T-helper 2 cell treated with Interferon-gamma antibody and Interleukin-4, amounts not matched to agents 5 μg/mL and 100 μg/mL, for 36 hours (primary cell): Measurements from ENCODE around the gene ATP8A2.

Experiments
- DNase-seq: peaks from one replicate; pipeline ENCODE4 v3.0.0; 2021; ENCODE audit warnings: low spot score
- H3K27ac Mint-ChIP-seq: one replicate; pipeline ENCODE4 v1.8.0; 2021; ENCODE audit warnings: mild to moderate bottlenecking, mixed read lengths
- H3K27me3 Mint-ChIP-seq: one replicate; pipeline ENCODE4 v1.8.0; 2021; ENCODE audit warnings: low read depth, mixed read lengths
- H3K36me3 Mint-ChIP-seq: one replicate; pipeline ENCODE4 v1.8.0; 2021; ENCODE audit warnings: low read depth, mixed read lengths
- H3K4me1 Mint-ChIP-seq: one replicate; pipeline ENCODE4 v1.8.0; 2021; ENCODE audit warnings: low read depth, mixed read lengths
- H3K4me3 Mint-ChIP-seq: one replicate; pipeline ENCODE4 v1.8.0; 2022; ENCODE audit warnings: mild to moderate bottlenecking, moderate library complexity, mixed read lengths
- H3K9me3 Mint-ChIP-seq: one replicate; pipeline ENCODE4 v1.8.0; 2021; ENCODE audit warnings: mixed read lengths

Gene ATP8A2

DNA sequence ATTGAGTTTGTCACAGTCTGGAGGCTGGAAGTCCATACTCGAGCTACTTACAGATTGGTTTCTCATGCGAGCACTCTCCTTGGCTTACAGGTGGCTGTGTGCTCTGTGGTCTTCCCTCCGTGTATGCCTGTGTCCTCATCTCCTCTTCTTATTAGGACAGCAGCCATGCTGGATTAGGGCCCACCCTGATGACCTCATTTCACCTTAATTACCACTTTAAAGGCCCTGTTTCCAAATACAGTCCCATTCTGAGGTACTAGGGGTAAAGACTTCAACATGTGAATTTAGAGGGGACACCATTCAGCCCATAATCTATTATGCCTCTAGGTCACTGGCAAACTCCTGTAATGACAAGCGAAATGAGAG, 639.4 kb downstream of the ATP8A2 start:
- H3K4me3 Mint-ChIP-seq = no peak overlapping the region
- H3K9me3 Mint-ChIP-seq = no peaks in the 10 kb centered on the region
- no peaks in the 10 kb centered on the region for H3K36me3 Mint-ChIP-seq
- no peak for DNase-seq
- no peak overlapping the region for H3K27ac Mint-ChIP-seq
- no peaks in the 10 kb centered on the region for H3K27me3 Mint-ChIP-seq
- H3K4me1 Mint-ChIP-seq = peaks cover 9% of the 10 kb centered on the region

DNA sequence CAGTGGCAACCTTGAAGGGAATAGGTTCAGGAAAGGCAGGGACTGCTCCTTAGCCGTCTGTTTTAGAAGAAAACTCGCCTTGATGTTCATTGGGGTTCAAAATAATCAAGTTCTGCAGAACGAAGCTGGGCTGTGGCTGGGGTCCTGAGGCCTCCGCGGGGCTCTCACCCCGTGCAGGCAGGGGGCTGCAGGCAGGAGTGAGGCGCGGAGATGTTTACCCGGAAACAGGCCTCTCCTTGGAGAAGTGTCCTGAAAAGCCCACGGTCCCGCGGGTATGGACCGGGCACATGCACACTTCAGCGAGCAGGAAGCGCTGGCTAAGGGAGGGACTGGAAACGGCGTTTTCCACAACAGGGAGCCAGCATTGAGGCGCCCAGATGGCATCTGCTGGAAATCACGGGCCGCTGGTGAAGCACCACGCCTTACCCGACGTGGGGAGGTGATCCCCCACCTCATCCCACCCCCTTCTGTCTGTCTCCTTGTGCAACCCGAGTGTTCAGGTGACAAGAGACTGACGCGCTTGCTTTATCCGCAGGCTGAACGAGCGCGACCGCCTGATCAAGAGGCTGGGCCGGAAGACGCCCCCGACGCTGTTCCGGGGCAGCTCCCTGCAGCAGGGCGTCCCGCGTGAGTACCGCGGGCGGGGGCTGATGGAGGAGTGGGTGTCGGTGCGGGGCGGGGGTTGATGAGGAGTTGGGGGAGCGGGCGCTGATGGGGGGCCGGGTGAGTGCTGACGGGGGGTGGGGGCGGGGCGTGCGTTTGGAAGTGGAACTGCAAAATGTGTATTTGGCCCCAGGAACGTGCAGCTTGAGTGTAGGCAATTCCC, 640.4 kb downstream of the ATP8A2 start:
- Mint-ChIP-seq H3K36me3 (no peaks in the 10 kb centered on the region), H3K4me1 (peaks cover 9% of the 10 kb centered on the region), H3K4me3 (peak overlapping the region; percentile 71), H3K27me3 (no peaks in the 10 kb centered on the region), H3K27ac (peak overlapping the region; percentile 68), H3K9me3 (no peaks in the 10 kb centered on the region)
- DNase-seq = peak; percentile 26

DNA sequence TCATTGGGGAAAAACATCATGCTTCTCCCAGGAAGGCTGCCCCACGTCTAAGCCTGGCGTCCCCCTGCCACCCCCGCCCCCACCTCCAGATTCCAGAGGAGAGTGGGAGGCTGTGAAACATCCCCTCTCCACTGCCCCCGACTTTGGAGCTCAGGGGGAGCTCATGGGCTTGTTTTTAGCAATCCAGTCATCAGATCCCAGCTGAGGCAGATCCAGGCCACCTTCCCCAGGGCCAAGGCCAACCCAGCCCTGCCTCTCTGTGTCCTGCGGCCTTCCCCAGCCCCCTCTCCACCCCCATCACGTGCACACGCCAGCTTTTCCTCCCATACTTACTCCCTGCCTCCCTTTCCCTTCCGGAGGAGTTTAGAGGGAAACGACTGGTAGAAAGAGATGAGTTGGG, 641.2 kb downstream of the ATP8A2 start:
- Mint-ChIP-seq H3K4me1 (peaks cover 4% of the 10 kb centered on the region), H3K27me3 (no peaks in the 10 kb centered on the region), H3K36me3 (no peaks in the 10 kb centered on the region), H3K4me3 (peak overlapping the region; percentile 71), H3K9me3 (no peaks in the 10 kb centered on the region), H3K27ac (no peak overlapping the region)
- no peak for DNase-seq

DNA sequence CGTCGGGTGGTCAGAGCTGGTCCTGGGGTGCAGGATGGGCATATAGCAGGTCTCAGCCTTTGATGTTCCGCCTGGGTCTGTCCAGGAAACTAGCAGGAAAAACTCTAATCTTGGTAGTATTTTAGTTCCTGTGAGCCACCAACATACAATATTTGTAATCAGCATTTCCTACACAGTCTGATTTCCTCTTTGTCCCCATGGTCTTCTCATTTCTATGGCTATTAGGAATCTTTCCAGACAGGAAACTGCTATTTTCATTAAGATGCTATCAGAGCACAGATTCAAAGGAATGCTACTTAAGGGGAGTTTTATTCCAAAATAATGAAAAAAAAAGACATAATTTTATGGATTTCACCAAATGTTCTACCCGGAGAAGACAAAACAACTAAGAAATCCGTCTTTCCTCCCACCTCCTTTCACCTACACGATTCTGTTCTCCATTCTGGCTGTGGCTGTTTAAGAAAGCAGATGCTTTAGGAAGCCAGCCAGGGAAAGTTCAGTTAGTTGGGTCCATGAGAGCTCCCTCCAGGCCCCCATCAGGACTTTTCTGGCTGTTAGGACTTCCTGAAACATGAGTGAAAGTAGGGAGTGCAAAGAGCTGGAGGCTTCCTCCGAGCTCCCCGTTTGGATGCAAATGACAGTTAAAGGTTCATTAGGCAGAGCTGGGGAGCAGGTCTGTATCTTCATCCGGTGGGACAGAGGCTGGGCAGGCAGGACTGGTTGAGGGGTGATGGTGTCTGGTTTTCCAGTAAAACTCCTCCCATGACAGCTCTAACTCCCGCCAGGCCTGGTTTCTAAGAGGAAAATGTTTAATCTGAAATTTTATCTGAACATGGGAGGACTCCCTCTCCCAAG, 643.7 kb downstream of the ATP8A2 start:
- Mint-ChIP-seq H3K4me1 (peaks cover 3% of the 10 kb centered on the region), H3K9me3 (no peaks in the 10 kb centered on the region), H3K36me3 (no peaks in the 10 kb centered on the region), H3K27ac (no peak overlapping the region), H3K27me3 (no peaks in the 10 kb centered on the region), H3K4me3 (no peak overlapping the region)
- no peak for DNase-seq

DNA sequence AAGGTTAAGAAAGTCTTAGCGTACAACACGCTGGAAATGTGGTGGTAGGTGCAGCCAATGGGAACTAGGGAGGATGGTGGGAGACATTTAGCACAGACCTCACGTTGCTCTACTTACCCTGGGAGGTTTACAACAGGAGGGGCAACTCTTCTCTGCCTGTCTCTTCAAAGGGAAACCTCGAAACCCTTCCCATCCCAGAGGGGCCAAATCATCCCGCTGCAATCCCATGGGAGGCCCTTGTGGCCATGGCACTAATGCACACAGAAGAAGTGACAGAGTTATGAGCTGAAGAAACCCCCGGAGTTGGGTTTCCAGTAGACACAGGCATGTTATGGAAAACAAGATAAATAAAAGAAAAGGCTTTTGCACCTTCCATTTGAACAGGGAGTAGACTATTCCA, 644.4 kb downstream of the ATP8A2 start:
- Mint-ChIP-seq H3K27ac (no peak overlapping the region), H3K36me3 (no peaks in the 10 kb centered on the region)
- no peak for DNase-seq

DNA sequence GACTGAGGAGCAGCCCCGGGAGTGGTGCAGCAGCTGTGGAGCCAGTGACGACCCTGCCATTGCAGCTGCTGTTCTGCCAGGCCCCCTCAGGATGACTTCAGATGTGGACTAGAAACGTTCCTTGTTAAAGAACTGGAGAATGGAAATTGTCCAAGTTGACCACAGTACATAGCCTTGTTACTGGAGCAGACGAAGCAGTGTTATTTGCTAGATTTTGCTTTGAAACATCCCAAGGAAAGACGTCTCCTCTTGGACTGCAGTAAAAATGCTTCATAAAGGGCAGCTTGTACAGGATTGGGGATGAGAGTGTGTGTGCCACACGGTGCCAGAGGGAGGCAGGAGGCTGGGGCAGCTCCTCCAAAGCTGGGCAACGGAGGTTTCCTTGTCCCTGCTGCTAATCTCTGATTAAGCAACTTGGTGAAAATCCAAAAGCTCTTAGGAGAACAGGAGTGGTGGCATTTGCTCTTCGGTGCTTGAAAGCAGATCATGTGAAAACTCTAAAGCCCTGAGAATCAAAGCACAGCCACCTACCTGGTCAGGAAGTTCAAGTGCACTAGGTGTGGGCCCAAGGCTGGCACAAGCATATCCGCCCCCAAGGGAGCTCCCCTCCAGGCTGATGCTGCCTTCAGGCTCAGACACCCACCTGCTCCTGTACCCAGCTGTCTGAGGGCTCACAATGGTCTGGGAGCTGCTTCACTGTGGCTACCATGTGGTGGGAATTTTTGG, 645.6 kb downstream of the ATP8A2 start:
- DNase-seq = no peak
- H3K27ac Mint-ChIP-seq = no peak overlapping the region
- no peaks in the 10 kb centered on the region for H3K9me3 Mint-ChIP-seq
- H3K4me3 Mint-ChIP-seq = no peak overlapping the region
- no peaks in the 10 kb centered on the region for H3K27me3 Mint-ChIP-seq
- H3K36me3 Mint-ChIP-seq = no peaks in the 10 kb centered on the region
- peaks cover 3% of the 10 kb centered on the region for H3K4me1 Mint-ChIP-seq

More for the DNA sequence above, 644.4 kb downstream of the ATP8A2 start:
- H3K4me3 Mint-ChIP-seq = no peak overlapping the region
- H3K9me3 Mint-ChIP-seq = no peaks in the 10 kb centered on the region
- H3K27me3 Mint-ChIP-seq = no peaks in the 10 kb centered on the region
- peaks cover 3% of the 10 kb centered on the region for H3K4me1 Mint-ChIP-seq

DNA sequence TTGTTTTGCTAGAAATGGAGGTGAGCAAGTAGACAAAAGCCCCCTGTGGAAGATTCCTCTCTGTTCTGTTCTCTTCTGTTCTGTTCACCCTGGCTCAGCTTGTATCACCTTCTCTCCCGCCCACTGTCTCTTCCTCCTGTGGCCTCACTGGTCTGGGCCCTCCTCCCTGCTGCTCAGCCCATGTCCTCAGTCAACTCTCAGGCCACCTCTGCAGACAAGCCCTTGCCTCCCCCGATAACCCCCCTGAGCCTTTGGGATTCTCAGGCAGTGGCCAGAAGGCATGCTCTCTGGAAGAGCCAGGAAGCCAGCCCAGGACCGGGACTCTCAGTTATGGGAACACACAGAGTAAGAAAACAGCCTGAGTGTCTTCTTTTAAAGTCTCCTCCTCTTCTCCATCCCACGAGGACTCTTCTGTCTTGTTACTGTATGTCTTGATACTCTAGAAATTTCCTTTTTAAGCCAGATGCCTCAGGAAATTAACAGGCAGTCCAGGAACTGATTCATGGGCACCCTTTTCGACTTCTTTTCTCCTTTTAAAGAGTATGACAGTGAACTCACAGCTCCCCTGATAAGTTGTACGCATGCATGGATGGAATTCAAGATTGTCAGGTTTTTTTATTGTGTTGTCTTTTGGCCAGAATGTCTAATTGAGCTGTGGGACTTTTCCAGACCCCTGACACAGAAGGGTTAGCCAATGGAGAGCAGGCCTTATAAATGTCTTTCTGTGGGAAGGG, 646.3 kb downstream of the ATP8A2 start:
- Mint-ChIP-seq H3K4me3 (no peak overlapping the region), H3K36me3 (no peaks in the 10 kb centered on the region), H3K27ac (no peak overlapping the region)

DNA sequence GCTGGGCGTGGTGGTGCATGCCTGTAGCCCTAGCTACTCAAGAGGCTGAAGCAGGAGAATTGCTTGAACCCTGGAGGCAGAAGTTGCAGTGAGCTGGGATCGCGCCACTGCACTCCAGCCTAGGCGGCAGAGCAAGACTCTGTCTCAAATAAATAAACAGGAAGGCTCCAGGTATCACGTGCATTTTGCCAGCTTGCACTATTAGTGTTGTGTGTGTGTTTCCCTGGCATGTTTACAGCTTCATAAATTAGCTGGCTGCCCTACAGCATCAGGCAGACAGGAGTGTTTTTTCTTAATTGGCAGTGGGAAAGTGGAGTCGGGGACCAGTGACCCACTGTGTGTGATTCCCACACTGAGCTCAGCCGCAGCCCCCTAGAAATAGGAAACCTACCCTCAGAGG, 647.5 kb downstream of the ATP8A2 start:
- peaks cover 3% of the 10 kb centered on the region for H3K4me1 Mint-ChIP-seq
- no peaks in the 10 kb centered on the region for H3K36me3 Mint-ChIP-seq
- no peak overlapping the region for H3K4me3 Mint-ChIP-seq
- H3K9me3 Mint-ChIP-seq = no peaks in the 10 kb centered on the region
- no peak overlapping the region for H3K27ac Mint-ChIP-seq
- H3K27me3 Mint-ChIP-seq = peaks cover 4% of the 10 kb centered on the region
- DNase-seq = no peak

More for the DNA sequence above, 646.3 kb downstream of the ATP8A2 start:
- no peaks in the 10 kb centered on the region for H3K27me3 Mint-ChIP-seq
- H3K9me3 Mint-ChIP-seq = no peaks in the 10 kb centered on the region
- peaks cover 3% of the 10 kb centered on the region for H3K4me1 Mint-ChIP-seq
- no peak for DNase-seq

DNA sequence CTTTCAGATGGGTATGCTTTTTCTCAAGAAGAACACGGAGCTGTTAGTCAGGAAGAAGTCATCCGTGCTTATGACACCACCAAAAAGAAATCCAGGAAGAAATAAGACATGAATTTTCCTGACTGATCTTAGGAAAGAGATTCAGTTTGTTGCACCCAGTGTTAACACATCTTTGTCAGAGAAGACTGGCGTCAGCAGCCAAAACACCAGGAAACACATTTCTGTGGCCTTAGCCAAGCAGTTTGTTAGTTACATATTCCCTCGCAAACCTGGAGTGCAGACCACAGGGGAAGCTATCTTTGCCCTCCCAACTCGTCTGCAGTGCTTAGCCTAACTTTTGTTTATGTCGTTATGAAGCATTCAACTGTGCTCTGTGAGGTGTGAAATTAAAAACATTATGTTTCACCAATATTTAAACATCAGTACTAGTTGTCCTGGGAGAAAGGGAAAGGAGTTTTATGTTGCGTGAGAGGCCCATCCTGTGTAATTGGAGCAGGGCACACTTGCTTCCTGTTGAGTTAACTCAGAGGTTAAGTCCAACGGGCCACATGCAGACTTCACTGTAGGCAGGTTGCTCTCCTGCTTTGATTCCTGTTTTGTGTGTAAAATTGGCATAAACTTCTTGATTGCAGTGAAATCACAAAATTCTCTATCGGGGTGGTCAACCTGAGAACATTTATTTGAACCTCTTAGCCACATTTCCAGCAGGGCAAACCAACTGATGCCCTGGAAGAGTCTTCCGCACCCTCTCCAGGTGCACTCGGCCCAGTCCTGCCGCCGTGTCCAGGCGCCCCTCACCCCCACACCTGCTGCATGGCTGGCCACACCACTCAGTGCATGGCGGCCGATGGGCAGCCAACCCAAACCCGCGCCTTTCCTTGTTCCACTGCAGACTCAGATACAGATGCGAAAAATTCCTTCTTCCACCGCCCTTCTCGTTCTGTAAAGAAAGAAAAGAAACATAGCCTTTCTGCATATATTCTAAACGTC, 648.4 kb downstream of the ATP8A2 start:
- no peak overlapping the region for H3K27ac Mint-ChIP-seq
- no peaks in the 10 kb centered on the region for H3K9me3 Mint-ChIP-seq

DNA sequence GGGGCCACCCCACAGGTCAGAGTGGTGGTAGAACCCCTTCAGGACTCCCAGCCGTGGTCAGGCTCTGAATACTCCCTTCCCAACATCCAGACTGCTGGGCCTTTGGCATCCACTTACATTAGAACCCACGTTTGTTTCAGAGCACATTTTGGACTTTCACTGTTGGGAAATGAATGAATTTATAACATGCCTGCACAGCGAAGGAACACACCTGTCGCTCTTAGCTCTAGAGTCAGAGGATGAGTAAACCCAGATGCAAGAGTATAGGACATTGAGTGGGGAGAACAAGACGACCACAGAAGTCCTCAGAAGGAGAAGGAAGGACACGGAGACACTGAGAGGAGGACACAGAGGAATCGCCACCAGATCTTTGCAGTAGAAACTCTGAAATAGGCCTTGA, 649.1 kb downstream of the ATP8A2 start:
- no peaks in the 10 kb centered on the region for H3K36me3 Mint-ChIP-seq
- H3K27me3 Mint-ChIP-seq = peaks cover 13% of the 10 kb centered on the region
- peaks cover 3% of the 10 kb centered on the region for H3K4me1 Mint-ChIP-seq
- no peak overlapping the region for H3K27ac Mint-ChIP-seq
- DNase-seq = no peak
- H3K4me3 Mint-ChIP-seq = no peak overlapping the region
- no peaks in the 10 kb centered on the region for H3K9me3 Mint-ChIP-seq

More for the DNA sequence above, 648.4 kb downstream of the ATP8A2 start:
- Mint-ChIP-seq H3K4me3 (no peak overlapping the region), H3K36me3 (no peaks in the 10 kb centered on the region), H3K4me1 (peaks cover 3% of the 10 kb centered on the region), H3K27me3 (peaks cover 9% of the 10 kb centered on the region)
- DNase-seq = no peak

DNA sequence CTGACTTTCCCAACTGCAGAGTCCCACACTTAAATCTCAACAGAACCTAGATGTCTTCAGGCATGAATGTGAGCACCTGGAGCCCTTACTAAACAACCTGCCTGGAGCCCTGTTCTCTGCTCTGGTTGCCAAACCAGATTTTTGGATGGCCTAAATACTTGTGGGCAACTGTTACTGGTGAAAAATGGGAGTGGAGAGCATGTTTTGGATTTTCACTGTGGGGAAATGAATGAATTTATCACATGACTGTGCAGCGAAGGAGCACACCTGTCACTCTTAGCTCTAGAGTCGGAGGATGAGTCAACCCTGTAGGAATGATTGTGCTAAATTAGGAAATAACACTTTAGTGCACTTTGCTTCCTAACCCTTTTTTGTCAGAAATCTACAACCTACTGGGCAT, 649.7 kb downstream of the ATP8A2 start:
- Mint-ChIP-seq H3K36me3 (no peaks in the 10 kb centered on the region), H3K27ac (no peak overlapping the region), H3K27me3 (peaks cover 13% of the 10 kb centered on the region), H3K9me3 (no peaks in the 10 kb centered on the region), H3K4me1 (peaks cover 3% of the 10 kb centered on the region), H3K4me3 (no peak overlapping the region)
- DNase-seq = no peak

DNA sequence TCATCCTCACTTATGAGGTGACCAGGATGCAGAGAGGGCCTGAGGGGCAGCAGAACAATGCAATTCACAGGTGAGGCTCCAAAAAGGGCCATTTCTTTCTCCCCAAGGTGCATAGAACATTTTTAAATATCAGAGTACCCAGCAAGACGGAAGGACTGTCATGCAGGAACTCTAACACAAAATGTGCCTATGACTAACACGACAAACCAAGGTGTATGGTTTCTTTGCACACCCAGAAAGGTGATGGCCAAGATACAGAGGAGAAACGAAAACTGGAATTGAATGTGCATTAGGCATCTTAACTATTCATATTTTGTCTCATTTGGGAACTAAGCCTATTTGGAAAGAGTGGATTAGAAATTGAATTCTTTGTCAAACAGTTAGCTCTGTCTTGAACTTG, 650.2 kb downstream of the ATP8A2 start:
- peaks cover 13% of the 10 kb centered on the region for H3K27me3 Mint-ChIP-seq
- H3K9me3 Mint-ChIP-seq = no peaks in the 10 kb centered on the region
- H3K4me3 Mint-ChIP-seq = no peak overlapping the region
- peaks cover 3% of the 10 kb centered on the region for H3K4me1 Mint-ChIP-seq
- H3K36me3 Mint-ChIP-seq = no peaks in the 10 kb centered on the region
- H3K27ac Mint-ChIP-seq = no peak overlapping the region
- no peak for DNase-seq
